Stimulated activated CD8-positive, alpha-beta memory T cell treated with anti-CD3 and anti-CD28 coated beads, Interleukin-7, amount 100 ng/mL, for 1 hour (primary cell): ENCODE data around the gene GSTO1.

ENCODE experiments used
- DNase-seq, 2 donors: peaks; one replicate each; pipeline ENCODE4 v3.0.0-alpha.2; 2020; ENCODE audit warnings: low read depth in 2 of 2

Gene GSTO1

GRCh38 chr10:104274762-104275721 lies 20.4 kb downstream of the GSTO1 start:
- no peak for DNase-seq

- DNase-seq, result no peak
Measured at GRCh38 chr10:104276192-104276591, 21.5 kb downstream of the GSTO1 start.

- DNase-seq, result no peak
Measured at GRCh38 chr10:104277785-104278184, 23.1 kb downstream of the GSTO1 start.

- DNase-seq, result no peak
Measured at GRCh38 chr10:104279550-104280259, 25.0 kb downstream of the GSTO1 start.

- no peak for DNase-seq
Measured at GRCh38 chr10:104281694-104282093, 27.0 kb downstream of the GSTO1 start.

GRCh38 chr10:104284846-104285245 lies 30.2 kb downstream of the GSTO1 start:
- no peak for DNase-seq

- no peak for DNase-seq
Measured at GRCh38 chr10:104286939-104287338, 32.2 kb downstream of the GSTO1 start.

- no peak for DNase-seq
Measured at GRCh38 chr10:104288355-104288754, 33.7 kb downstream of the GSTO1 start.

- peak; percentile 80 to 83 for DNase-seq
Measured at GRCh38 chr10:104291439-104291951, 36.8 kb downstream of the GSTO1 start.

- DNase-seq, result no peak
Measured at GRCh38 chr10:104293011-104293410, 38.3 kb downstream of the GSTO1 start.

GRCh38 chr10:104293781-104294321 lies 39.2 kb downstream of the GSTO1 start:
- no peak for DNase-seq

- DNase-seq, result no peak
Measured at GRCh38 chr10:104296687-104297436, 42.2 kb downstream of the GSTO1 start.

- no peak for DNase-seq
Measured at GRCh38 chr10:104297697-104298660, 43.3 kb downstream of the GSTO1 start.

GRCh38 chr10:104299031-104299904 lies 44.6 kb downstream of the GSTO1 start:
- no peak for DNase-seq

GRCh38 chr10:104300002-104300735 lies 45.5 kb downstream of the GSTO1 start:
- no peak for DNase-seq

GRCh38 chr10:104300736-104301292 lies 46.1 kb downstream of the GSTO1 start:
- DNase-seq, result no peak

- DNase-seq, result no peak
Measured at GRCh38 chr10:104301907-104302690, 47.4 kb downstream of the GSTO1 start.
